GM11168 (cell line): ENCODE data around the gene GOLGA3.

Experiments
- in situ Hi-C: fragments of 300-500 bp; cut with MboI; formaldehyde crosslinking; loops from one replicate; pipeline ENCODE4 v1.12.0; 2022; ENCODE audit warnings: low sequenced_read_pairs; ENCODE audit not compliant: unreplicated experiment

The GOLGA3 gene

GRCh38 chr12:132726386-132726785 is 102.3 kb downstream of the GOLGA3 start:
- in situ Hi-C loops, result no loop called here

- in situ Hi-C loops, result no loop called here
Observed at GRCh38 chr12:132724506-132725241, 104.0 kb downstream of the GOLGA3 start.

GRCh38 chr12:132723764-132724140 is 104.9 kb downstream of the GOLGA3 start:
- in situ Hi-C loops, result no loop called here

GRCh38 chr12:132723015-132723763 is 105.5 kb downstream of the GOLGA3 start:
- in situ Hi-C loops, result no loop called here

- in situ Hi-C loops, result no loop called here
Observed at GRCh38 chr12:132720606-132721345, 107.9 kb downstream of the GOLGA3 start.

- in situ Hi-C loops, result no loop called here
Observed at GRCh38 chr12:132719954-132720324, 108.7 kb downstream of the GOLGA3 start.

GRCh38 chr12:132719141-132719953 is 109.3 kb downstream of the GOLGA3 start:
- in situ Hi-C loops, result no loop called here
